ENCODE measurements around the gene NOS3.
"Not testable (repeated sequence)": the region's sequence is repeated elsewhere in the genome, so short reads cannot be mapped to it uniquely, and the experiment has no call there.

NOS3 gene

GRCh38 chr7:151018421-151019129, 27.8 kb downstream of the NOS3 start:
- no peak for DNase-seq

DNA sequence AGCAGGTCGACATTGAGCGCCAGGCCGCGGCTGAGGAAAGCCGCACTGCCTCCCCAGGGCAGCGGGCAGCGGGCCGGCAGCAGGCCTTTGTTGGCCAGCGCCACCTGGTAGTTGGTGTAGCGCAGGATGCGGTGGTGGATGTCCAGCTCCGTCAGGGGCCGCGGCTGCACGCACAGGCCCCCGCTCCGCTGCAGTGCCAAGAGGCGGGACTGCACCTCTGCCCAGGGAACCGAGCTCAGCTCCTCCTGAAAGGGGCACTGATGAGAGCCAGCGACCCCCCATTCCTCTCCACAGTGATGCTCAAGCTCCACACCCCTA, 28.3 kb downstream of the NOS3 start:
- no peak for DNase-seq

DNA sequence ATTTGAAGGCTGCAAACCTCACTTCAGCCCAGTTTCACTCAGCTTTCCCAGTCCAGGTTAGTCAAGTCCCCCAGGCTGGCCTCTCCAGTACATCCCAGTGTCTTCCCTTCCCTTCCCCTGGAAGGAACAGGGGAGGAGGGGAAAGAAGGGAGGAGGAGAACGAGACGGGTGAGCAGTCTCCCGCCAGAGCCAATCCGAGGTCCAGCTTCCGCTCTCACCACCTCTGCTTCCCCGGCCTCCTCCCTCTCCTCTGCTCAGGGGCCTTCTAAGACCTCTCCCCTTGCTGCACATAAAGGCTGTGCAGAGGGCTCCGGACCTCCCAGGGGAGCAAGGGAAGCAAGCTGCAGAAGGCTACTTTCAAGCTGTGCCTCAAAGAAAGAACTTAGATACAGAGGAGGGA, 29.4 kb downstream of the NOS3 start:
- no peak for DNase-seq

GRCh38 chr7:151023232-151023631, 32.4 kb downstream of the NOS3 start:
- DNase-seq = no peak

- DNase-seq = no peak
Observed at GRCh38 chr7:151024435-151025056, 33.7 kb downstream of the NOS3 start, which contains the start of gene ATG9B. TSS of gene ATG9B (minus strand) at chr7:151024494. CDS start at chr7:151024423, 71 bp downstream.

DNA sequence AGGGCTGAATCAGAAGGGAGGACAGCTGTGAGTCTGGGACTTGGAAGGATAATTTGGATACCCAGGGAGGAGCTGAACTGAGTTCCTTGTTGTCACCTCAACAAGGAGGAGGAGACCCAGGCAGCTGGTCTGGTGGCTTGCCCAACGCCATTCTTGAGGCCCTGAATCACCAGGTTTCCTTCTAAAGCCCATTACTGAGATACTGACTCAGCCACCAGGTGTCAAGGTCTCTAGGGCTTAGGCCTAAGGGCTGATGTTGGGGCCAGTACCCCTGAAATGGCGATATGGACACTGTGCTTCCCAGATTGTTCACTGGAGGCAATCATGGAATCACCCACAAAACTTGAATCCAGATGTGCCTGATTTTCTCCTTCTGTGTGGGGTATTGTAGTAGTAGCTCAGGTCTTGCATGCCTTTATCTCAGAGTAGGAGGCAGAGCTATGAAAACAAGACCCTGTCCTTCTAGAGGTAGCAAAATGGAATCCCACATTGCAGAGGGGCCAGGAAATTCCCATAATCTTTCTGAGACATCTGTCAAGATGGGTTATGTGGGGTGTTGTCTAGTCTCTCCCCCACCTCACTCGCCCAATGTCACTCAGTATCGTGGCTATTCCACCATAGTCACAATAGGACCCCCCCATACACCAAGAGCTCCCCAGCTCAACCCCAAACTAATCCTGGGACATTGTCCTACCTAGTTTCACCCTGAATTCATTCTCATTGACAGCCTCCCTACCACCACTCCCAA, 35.3 kb downstream of the NOS3 start:
- no peak for DNase-seq

GRCh38 chr7:151026771-151027727, 36.2 kb downstream of the NOS3 start:
- DNase-seq = not testable (repeated sequence)

- DNase-seq = not testable (repeated sequence)
Observed at GRCh38 chr7:151027728-151028130, 36.9 kb downstream of the NOS3 start.

GRCh38 chr7:151028131-151028947, 37.5 kb downstream of the NOS3 start, which contains the start of gene ABCB8:
TSS of gene ABCB8 (plus strand) at chr7:151028450. CDS start at chr7:151028516, 66 bp downstream.
- peak; percentile 98 for DNase-seq

DNA sequence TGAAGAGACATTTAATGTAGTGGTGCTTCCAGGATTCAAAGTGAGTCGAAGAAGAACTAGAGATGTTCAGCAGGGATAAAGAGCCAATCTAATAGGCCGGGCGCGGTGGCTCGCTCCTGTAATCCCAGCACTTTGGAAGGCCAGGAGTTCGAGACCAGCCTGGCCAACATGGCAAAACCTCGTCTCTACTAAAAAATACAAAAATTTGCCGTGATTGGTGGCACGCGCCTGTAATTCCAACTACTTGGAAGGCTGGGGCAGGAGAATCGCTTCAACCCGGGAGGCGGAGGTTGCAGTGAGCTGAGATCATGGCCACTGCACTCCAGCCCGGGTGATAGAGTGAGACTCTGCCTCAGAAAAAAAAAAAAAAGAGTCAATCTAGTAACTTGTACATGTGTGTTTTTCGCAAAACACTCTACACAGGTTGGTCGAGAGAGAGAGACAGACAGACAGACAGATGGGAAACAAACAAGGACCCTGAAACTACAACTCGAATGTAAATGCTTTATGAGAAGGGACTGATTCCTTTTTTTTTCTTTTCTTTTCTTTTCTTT, 38.2 kb downstream of the NOS3 start:
- DNase-seq = no peak

DNA sequence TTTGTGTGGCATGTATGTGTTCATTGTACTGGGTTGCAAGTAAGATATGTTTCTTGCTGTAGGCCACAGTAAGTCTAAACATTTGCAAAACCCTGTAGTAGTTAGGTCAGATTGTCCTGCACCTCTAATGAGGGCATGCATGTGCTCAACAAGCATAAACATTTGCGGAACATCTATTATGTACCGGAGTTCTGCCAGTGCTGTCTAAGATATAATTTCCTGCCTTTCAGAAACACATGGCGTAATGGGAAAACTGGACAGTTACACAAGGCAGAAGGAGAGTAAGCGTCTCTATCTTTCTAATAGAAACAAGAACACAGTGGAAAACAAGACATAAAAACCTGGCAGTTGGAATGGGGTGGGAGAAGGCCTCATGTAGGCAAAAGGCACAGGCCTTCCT, 40.2 kb downstream of the NOS3 start:
- no peak for DNase-seq

GRCh38 chr7:151032936-151033863, 42.4 kb downstream of the NOS3 start:
- no peak for DNase-seq

GRCh38 chr7:151033864-151034249, 43.0 kb downstream of the NOS3 start:
- no peak for DNase-seq

- DNase-seq = no peak
Observed at GRCh38 chr7:151034312-151035025, 43.7 kb downstream of the NOS3 start.

- DNase-seq = no peak
Observed at GRCh38 chr7:151035026-151035717, 44.4 kb downstream of the NOS3 start.

DNA sequence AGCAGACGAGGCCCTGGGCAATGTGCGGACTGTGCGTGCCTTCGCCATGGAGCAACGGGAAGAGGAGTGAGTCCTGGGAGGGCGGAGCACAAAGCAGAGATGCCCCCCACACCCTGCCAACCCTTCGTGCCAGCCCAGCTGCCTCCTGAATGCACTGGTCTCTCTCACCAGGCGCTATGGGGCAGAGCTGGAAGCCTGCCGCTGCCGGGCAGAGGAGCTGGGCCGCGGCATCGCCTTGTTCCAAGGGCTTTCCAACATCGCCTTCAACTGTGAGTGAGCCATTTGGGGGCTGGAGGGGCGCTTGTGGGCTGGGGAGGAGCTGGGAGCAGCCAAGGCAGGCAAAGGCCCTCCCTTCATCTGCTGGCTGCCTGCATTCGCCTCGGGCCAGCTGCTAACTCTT, 45.1 kb downstream of the NOS3 start:
- no peak for DNase-seq

DNA sequence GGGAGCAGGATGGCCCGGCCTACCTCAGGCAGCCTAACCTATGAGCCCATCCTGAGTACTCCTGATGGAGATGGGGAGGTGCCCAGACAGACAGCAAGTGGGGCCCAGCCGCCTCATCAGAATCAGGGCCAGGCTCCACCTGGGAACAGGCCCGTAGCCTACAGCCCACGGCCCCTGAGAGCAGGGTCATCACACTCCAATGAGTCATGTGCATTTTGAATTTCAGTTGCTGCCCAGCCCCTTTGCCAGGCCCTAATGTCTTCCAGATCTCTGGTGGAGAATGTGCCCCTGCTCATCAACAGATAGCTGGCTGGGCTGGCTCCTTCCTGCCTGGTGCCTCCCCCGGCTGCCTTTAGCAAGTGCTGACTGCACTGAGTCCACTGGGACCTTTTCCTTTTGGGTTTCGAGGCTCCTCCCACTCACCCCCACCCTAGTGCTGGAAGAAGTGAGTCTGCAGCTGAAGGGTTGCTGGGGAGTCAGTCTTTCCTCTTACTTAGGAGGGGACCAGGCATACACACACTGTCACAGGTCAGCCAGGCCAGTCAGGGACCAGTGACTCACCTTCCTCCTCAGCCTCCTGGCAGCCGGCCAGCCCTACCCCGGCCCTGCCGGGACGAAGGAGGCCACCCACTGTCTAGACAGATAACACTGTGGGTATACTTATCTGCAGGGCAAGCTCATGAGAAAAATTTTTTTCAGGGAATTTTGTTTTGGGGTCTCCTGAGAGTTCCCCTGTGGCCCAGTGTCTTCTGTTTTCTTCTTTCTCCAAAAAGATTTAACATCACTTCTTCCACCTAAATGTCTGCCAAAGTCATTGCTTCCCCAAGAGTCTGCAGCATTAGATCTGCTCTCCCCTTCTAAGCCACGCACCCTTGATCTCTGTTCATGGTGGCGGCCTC, 48.4 kb downstream of the NOS3 start:
- DNase-seq = peak; percentile 60
